Measurements from ENCODE around the gene TIMP3.
"Not testable (repeated sequence)": the region's sequence is repeated elsewhere in the genome, so short reads cannot be mapped to it uniquely, and the experiment has no call there.

TIMP3 gene

DNA sequence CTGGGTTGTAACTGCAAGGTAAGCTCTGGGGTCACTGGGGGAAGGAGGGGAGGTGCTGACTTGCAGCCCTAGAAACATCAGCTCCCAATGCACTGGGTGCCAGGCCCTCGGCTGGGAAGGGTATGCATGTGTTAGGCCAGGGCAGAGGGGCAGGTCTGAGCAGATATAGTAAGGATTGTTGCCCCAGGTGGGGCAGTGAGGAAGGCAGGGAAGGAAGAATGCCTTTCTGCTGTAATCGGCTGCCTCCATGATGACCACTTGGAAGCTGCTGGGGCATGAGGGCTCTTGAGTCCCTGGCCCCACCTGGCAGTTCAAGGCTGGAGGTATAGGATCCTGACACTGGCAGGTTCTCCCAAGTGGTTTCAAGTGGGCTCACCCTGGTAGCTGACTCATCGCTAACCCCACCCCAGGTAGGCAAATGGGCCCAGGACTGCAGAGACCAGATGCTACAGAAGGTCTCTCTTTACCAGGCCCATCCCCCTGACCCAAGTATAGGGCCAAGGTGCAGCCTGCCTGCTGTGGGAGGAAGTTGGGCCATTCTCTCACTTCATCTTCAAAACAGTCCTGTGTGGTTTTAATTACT is 56.7 kb downstream of the TIMP3 start:
- DNase-seq, result no peak

DNA sequence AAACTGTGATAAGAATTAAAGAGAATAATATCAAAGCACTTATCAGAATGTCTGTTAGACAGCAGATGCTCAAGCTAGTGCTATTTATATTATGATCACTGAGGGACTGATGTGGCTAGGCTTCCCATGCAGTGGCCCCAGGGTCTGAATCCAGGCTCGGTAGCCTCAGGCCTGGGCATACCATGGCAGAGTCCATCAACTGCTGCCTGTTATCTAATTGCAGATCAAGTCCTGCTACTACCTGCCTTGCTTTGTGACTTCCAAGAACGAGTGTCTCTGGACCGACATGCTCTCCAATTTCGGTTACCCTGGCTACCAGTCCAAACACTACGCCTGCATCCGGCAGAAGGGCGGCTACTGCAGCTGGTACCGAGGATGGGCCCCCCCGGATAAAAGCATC is 57.5 kb downstream of the TIMP3 start:
- no peak for DNase-seq

DNA sequence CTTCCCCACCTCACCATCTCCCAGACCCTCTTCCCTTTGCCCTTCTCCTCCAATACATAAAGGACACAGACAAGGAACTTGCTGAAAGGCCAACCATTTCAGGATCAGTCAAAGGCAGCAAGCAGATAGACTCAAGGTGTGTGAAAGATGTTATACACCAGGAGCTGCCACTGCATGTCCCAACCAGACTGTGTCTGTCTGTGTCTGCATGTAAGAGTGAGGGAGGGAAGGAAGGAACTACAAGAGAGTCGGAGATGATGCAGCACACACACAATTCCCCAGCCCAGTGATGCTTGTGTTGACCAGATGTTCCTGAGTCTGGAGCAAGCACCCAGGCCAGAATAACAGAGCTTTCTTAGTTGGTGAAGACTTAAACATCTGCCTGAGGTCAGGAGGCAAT is 58.2 kb downstream of the TIMP3 start:
- no peak for DNase-seq

DNA sequence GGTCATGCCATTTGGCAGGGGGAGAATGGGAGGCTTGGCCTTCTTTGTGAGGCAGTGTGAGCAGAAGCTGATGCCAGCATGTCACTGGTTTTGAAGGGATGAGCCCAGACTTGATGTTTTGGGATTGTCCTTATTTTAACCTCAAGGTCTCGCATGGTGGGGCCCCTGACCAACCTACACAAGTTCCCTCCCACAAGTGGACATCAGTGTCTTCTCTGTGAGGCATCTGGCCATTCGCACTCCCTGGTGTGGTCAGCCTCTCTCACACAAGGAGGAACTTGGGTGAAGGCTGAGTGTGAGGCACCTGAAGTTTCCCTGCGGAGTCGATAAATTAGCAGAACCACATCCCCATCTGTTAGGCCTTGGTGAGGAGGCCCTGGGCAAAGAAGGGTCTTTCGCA is 59.8 kb downstream of the TIMP3 start:
- no peak for DNase-seq

DNA sequence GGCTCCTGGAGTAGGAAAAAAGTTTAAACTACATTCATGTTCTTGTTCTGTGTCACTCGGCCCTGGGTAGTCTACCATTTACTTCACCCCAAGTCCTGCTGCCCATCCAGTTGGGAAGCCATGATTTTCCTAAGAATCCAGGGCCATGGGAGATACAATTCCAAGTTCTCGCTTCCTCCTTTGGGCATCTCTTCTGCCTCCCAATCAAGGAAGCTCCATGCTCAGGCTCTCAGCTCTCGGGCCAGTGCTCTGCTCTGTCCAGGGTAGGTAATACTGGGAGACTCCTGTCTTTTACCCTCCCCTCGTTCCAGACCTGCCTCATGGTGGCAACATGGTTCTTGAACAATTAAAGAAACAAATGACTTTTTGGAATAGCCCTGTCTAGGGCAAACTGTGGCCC is 60.6 kb downstream of the TIMP3 start:
- DNase-seq, result no peak

DNA sequence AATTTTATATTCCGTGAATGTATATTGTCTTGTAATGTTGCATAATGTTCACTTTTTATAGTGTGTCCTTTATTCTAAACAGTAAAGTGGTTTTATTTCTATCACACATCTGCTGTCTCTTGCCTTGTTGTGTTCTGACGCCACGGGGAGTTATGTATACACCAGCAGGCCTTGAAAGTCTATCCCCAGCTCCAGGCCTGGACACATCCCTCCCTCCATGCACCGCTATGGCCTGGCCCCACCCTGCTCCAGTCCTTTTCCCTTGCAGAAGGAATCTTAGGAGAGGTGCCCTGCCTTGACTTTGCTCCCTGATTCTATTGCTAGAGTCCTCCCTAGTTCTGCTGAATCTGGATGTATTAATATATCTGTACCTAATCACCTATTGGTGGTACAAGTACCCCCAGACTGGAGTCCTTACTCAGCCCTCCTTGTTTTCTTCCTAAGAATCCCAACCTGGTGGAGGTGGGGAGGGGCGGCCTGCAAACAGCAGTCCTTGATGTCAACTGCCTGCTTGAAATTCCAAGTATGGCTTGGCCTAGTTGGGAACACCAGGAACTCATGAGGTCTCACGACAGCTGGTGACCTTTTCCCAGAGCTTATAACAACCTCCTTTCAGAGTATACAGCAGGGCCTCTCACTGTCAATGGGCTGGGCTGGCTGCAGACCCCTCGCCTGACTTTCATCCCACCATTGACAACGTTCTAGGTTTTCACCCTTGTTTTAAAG is 61.6 kb downstream of the TIMP3 start:
- DNase-seq, result no peak

DNA sequence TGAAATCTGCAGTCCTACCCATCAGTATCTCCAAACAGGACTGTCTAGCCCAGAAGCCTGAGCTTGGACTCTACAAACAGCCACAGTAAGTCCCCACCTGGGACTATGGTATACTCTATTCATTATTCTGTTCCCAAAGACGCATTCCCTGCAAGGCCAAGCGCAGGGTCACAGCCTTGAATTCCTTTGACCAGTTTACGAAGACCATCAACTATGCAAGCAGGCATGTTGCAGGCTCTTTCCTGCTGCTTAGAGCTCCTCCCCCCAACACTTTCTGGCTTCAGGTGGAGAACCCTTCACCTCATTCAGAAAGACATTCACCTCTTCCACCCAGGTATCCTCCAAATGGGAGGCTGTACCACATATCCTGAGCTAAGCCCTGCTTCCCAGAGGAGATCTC is 62.5 kb downstream of the TIMP3 start:
- DNase-seq, result no peak

DNA sequence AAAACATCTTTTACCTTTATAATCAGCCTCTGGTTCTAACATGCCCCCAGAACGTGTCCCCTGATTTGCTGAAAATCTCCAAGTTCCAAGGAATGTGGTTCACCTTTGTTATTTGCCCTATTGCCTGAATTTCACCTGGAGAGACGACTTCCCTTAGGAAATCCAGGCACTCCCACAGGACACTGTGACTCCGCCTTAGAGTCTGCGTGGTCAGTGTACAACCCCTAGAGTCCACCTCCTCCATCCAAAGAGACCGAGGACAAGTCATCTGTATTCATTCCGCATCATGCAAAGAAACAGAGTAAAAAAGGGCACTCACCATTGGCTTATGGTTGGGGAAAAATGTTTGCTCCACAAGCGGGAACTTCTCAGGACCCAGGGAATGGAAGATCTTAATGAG is 63.1 kb downstream of the TIMP3 start:
- no peak for DNase-seq

DNA sequence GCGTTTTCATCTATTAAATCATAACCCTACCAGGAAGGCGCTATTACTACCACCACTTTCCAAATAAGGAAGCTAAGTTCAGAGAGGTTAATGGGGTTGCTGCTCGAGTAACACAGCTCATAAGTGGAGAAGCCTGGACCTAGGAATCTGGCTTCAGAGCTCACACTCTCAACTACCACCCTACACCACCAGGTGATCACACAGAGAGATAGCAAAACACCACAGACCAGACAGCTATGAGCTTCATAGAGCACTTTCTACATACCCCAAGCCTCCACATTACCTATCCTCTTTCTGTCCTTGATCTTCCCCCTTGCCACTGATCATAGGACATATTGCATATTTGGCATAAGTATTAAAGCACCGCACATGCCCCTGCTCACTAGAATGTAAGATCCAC is 65.4 kb downstream of the TIMP3 start:
- no peak for DNase-seq

DNA sequence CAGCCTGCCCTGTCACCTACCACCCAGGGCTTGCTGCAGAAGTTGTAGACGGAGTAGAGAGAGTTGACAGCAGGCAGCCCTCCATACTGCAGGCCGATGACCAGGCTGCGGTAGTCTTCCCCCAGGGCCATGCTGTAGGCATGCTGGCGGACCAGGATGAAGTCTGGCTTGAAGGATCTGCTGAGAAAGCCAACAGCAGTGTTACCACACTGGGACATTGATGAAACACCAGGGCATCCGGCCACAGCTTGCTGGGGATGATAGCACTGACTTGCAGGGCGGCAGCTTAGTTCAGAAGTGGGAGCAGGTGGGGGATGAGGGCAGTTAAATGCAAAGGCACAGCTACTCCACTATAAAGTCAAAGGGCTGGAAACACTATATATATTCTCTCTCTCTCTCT is 67.4 kb downstream of the TIMP3 start:
- DNase-seq, result no peak

DNA sequence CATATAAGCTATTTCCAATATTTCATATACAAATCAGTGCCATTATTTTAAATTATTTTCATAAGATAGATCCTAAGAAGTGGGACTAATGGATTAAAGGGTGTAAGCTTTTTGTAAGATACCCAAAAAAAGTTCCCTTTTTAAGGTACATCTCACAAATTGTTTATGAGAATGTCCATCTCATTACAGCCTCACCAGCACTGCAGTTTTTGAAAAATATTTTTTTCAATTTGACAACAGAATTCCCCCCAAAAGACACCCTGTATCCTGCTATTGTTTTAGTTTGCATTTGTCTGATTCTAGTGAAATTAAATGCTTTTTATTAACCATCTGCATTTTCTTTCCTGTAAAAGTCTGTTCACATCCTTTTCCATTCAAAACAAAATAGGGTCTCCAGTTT is 69.0 kb downstream of the TIMP3 start:
- DNase-seq, result no peak

DNA sequence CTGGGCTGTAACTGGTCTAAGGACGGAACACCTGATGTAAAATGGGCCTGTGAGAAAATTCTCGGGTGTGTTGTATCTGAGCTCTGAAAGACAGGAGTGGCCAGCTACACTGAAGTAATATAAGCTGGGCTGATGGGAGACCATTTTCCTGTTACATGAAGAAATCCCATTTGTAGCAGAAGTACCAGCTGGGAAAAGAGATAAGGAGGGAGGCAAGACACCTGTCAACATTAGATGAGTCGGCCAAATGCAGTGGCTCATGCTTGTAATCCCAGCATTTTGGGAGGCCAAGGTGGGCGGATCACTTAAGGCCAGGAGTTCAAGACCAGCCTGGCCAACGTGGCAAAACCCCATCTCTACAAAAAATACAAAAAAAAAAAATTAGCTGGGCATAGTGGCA is 72.1 kb downstream of the TIMP3 start:
- DNase-seq, result not testable (repeated sequence)

DNA sequence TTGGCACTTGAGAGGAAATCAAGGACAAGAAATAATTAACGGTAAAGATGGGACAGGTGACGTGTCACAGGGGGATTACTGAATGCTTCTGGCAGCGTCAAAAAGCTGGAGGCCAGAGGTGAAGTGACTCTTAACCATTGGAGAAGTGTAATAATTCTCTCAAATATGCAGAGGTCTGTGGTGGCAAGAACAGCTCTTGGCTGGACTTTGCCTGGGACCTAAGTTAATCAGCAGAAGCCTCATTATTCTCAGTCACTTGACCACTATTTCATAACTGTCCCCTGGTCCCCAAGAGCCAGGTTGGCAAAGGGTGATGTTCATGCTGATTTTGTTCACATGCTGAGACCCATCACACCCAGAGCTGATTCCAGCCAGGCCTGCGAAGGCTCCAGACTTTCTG is 72.9 kb downstream of the TIMP3 start:
- DNase-seq, result no peak

DNA sequence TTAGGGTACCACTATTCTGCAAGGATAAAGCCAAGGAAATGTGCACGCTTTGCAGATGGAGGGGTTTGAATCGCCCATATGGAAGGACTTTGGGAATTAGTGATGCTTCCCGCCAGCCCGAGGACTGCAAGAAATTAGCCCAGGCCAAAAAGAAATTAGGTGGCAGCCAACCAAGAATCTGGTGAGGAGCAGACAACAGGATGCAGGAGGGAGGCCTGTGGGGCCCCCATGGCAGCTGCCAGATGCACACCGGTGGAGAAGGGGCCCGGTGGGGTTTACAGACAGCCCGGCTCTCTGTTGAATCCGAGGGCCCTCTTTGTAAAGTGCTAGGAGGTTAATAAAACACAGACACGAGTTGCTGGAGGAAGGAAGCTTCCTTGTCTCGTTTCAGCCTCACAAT is 73.5 kb downstream of the TIMP3 start:
- no peak for DNase-seq

DNA sequence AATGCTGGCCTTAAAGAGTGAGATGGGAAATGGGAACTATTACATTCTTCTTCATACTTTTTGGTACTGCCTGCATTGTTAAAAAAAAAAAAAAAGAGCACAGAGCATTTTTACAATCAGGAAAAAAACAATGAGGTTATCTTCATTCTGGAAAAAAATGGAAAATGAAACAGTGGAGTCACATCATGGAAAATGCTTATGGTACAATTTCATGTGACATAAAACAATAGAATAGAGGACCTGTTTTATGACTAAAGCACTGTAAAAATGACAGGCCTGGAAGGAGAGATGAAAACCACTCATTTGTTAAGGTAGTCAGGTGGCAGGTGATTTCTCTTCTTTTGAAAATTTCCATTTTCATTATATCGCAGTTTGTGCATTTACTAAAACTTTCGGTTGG is 75.0 kb downstream of the TIMP3 start:
- no peak for DNase-seq

DNA sequence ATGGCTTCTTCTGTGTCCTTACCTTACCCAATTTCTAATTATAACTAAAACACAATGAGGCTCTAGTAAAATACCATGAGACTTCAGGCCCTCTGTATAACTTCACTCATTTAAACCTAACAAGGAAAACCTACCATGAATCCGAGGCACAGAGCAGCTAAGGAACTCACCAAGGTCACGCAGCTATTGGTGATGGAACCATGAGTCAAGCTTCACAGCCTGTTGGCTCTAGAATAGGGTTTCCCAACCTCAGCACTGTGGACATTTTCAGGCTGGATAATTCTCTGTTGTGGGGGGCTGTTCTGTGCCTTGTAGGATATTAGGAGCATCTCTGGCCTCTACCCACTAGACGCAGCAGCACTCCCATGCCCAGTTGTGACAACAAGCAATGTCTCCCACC is 75.7 kb downstream of the TIMP3 start:
- DNase-seq, result no peak

DNA sequence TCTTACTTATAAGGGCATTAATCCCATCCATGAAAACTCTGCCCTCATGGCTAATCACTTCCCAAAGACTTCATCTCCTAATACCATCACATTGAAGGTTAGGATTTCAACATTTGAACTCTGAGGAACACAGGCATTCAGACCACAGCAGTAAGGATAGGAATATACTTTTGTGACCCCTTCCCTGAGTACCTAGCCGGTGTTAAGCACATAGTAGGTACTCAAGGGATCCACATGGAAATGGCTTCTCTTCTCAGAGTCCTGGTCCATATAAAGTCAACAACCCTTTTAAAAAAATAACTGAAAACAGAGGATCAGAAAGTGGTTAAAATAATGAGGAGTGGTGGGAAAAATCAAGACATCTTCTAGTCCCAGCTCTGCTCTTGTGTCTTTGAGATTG is 78.0 kb downstream of the TIMP3 start:
- DNase-seq, result no peak

DNA sequence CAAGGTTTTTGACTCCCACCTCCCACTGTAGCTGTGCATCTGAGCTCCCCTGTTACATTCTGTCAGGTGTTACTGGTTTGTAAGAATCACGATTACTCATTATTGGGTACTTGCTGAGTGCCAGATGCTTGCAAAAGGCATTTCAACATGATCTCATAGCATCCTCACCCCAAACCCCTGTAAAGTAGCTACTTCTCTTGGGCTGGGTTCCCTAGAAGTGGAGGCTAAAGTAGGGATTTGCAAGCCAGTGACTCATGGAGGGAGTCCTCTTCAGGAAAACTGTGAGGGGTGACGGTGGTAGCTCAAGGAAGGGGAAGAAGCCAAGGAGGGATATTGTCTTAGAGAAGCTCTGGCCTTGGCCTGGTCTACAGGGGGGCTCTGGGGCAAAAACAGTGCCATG is 78.6 kb downstream of the TIMP3 start:
- DNase-seq, result no peak

DNA sequence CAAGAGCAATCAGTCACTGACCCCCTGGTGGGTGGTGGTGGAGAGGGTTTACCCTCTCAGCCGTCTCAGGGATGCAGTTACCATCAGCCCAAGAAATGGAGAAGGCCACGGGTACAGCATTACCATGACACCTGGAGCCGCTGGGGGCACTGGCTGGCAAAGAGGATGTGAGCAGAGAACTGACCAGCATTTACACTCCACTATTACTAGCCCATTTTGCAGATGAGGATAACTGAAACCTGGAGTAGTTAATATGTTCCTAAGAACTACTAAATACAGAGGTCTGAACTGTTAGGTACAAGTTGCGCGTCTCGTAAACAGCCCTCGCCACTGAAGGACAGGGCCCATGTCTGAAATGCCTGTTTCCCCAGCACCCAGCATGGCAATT is 79.0 kb downstream of the TIMP3 start:
- DNase-seq, result no peak

DNA sequence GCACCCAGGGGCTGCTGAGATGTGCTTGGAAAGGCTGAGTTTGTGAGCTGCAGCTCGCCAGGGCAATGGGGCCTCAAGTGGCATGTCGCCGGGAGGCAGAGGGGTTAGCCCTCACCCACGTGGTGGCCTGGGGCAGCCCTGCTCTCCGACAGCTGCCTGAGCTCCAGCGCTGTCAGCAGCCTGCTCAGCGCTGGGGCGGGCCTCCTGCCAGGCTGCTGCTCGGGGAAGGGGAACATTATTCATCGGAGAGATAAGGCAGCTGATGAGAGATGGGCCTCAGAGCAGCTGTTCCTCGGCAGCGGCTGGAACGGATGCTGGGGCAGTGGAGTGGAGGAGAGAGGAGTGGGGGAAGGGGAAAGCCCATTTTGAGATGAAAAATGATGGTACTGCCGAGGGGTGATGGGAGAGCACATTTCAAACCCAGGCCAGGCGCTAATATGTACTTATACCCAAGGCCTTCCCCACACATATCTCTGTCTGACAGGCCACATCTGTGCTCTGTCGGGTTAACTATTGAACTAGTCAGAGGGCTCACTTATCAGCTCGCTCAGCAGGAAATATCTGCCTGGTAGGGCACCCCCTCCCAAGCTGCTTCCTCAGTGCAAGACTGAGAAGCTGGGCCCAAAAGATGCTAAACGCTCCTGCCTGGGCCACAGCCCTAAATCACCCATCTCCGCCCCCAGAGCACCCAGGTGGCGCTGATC is 79.5 kb downstream of the TIMP3 start:
- DNase-seq, result peak; percentile 80

DNA sequence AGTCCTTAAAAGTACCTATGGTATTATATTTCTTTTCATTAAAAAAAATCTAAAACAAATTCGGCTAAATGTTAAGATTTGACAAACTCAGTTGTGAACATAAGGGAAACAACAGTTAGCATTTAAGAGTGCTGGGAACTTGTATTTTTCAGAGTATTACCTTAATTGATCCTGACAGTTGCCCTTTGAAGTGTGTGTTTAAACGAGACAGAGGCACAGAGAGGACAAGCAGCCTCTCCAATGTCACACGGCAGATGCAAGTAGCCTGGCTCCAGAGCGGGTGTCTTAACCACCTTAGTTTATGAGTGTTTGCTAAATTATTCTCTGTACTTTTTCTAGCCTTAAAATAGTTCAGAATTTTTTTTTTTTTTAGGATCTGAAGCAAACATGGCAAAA is 80.9 kb downstream of the TIMP3 start:
- no peak for DNase-seq

DNA sequence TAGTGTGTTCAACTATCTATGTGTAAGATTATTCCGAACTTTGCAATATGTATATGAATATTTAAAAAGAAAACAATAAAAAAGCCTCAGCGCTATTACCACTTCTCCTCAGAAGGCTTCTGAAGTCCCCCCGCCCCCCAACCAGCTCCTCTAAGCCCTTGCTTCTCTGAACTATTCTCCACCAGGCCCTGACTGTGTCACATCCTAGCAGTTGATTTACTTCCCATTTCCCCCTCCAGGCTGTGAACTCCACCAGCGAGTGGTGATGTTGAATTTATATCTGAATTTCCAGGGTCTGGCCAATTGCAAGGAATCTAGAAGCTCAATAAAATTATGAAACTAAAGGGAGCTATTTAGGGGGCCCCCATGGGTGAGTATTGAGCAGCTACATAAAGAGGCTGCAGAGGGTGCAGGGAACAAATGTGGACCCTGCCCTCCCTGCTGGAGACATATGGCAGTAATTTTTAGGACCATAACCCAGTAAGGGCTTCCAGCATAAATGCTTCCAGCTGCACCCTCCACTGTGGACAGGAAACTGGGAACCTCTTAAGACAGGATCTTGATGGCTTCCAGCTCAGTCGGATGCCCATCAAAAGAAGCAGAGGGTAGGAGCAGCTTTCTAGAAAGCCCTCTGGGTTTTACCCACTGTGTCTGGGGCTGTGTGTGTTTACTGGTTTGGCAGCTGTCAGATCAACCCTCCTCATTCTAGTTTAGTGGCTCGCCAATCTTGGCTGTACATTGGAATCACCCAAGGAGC is 81.4 kb downstream of the TIMP3 start:
- DNase-seq, result no peak

DNA sequence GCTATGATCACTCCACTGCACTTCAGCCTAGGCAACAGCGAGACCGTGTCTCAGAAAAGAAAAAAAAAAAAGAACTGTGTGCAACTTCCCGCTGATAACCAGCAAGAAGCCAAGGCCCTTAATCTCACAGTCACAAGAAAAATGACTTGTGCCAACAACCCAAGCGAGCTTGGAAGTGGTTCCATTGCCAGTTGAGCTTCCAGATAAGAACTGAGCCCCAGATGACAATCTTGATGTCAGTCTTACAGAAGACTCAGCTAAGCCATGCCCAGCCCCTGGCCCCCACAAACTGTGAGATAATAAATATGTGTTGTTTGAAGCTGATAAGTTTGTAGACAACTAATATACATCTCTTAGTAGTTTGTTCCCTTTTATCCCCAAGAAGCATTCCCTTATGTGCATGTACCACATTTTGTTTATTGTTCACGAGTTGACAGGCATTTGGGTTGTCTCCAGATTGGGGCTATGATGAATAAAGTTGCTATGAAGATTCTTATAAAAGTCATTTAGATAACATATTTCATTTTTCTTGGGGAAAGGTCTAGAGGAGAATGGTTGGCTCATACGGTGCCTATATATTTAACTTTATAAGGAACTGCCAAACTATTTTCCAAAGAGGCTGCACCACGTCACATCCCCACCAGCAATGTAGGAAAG is 85.9 kb downstream of the TIMP3 start:
- DNase-seq, result no peak

All from left hindlimb (tissue), 1 donor.